Gastrocnemius medialis (tissue), 4 donors: Measurements from ENCODE around the gene PKMYT1. TPM values are rescaled to one million over a fixed set of nuclear protein-coding genes. Genes with fewer than 3 reads are reported as not detected.

Experiments used
- ATAC-seq, 2 donors: fragments of 150-250 bp; one replicate each; pipeline ENCODE4 v1.9.1; 2016
- DNase-seq, 2 donors: peaks; one replicate each; pipeline ENCODE4 v3.0.0-alpha.2; 2019
- H3K27ac ChIP-seq, 4 donors: fragments of 200-600 bp; sonication (generic); 1 replicate in 1 of 4; 2 replicates in 3 of 4; pipeline ENCODE4 v1.5.1; 2016 to 2018; ENCODE audit warnings: mild to moderate bottlenecking in 2 of 4, moderate library complexity in 1 of 4
- H3K27me3 ChIP-seq, 3 donors: fragments of 200-600 bp; sonication (generic) in 2 of 3; 1 replicate in 1 of 3; 2 replicates in 2 of 3; pipeline versions ENCODE4 v1.5.1 to v1.6.0; 2016 to 2019; ENCODE audit warnings: mild to moderate bottlenecking in 1 of 3, moderate library complexity in 1 of 3
- H3K36me3 ChIP-seq, 2 donors: fragments of 200-600 bp; sonication (generic) in 1 of 2; one replicate each; pipeline ENCODE4 v1.5.1; 2017 to 2018
- H3K4me1 ChIP-seq, 2 donors: fragments of 200-600 bp; sonication (generic) in 1 of 2; one replicate each; pipeline ENCODE4 v1.5.1; 2016 to 2017; ENCODE audit warnings: mild to moderate bottlenecking in 2 of 2
- H3K4me3 ChIP-seq, 4 donors: fragments of 200-600 bp; sonication (generic) in 3 of 4; 1 replicate in 1 of 4; 2 replicates in 3 of 4; pipeline ENCODE4 v1.5.1; 2016 to 2019; ENCODE audit warnings: mild to moderate bottlenecking in 2 of 4
- H3K9me3 ChIP-seq, 3 donors: fragments of 200-600 bp; sonication (generic) in 2 of 3; 1 replicate in 1 of 3; 2 replicates in 2 of 3; pipeline ENCODE4 v1.5.1; 2016 to 2019
- CTCF ChIP-seq, 5 experiments: fragments of 450-650 bp in 3 of 5; fragments of 200-600 bp in 2 of 5; sonication (generic) in 2 of 5; IDR thresholded peaks in 4 of 5; conservative IDR thresholded peaks in 1 of 5; 1 replicate in 4 of 5; 2 replicates in 1 of 5; pipeline ENCODE4 v1.5.1; 2016 to 2019; ENCODE audit warnings: antibody characterized with exemption in 5 of 5, mild to moderate bottlenecking in 3 of 5, moderate library complexity in 3 of 5
- POLR2A ChIP-seq, 2 donors: fragments of 450-650 bp; IDR thresholded peaks; one replicate each; pipeline ENCODE4 v1.6.1; 2017; ENCODE audit warnings: antibody characterized with exemption in 2 of 2, mild to moderate bottlenecking in 2 of 2, moderate library complexity in 2 of 2
- in situ Hi-C, 4 donors: fragments of 200-750 bp; cut with MboI; loops; one replicate each; pipeline versions ENCODE4 v1.15.0 to v1.8.0; 2017; ENCODE audit warnings: low sequenced_read_pairs in 4 of 4
- intact Hi-C: fragments of 100-400 bp; cut with DNase I; formaldehyde crosslinking; loops from one replicate; pipeline ENCODE4 v1.15.1; 2023; ENCODE audit warnings: low total_unique reads
- total RNA-seq, 4 donors: library from RNA; depleted of rRNA; stranded (reverse); fragments of >200 nt; gene quantifications; one replicate each; pipeline versions ENCODE4 v1.1.0 to v1.2.3, GENCODE V29; 2016

The PKMYT1 gene
- total RNA-seq, 4 donors from 2014 or later = 1.4 to 2.4 TPM; not detected in 2

GRCh38 chr16:2985462-2985861 is 5.2 kb upstream of the PKMYT1 start:
- intact Hi-C loops (loop anchor here (1.0 kb wide), 1 partner anchor 24 kb away; no protein-coding TSS in a partner anchor), in situ Hi-C loops (no loop called here)
- peak; percentile 9 to 45 for ATAC-seq
- H3K27ac ChIP-seq = peak overlapping the region; percentile 40 to 79 (median 66)
- H3K4me3 ChIP-seq = no peak overlapping the region
- no peaks in the 10 kb centered on the region for H3K27me3 ChIP-seq
- H3K4me1 ChIP-seq = peaks cover 23 to 25% of the 10 kb centered on the region in 2 donors
- H3K9me3 ChIP-seq = no peaks in the 10 kb centered on the region
- DNase-seq = peak in 1 of 2 donors; percentile 71
- no peaks in the 10 kb centered on the region for H3K36me3 ChIP-seq
- TF ChIP-seq POLR2A (IDR thresholded peaks at IDR 0.05) (no peak), CTCF (IDR thresholded peaks at IDR 0.05 in 4 of 5, conservative IDR thresholded peaks at IDR 0.05 in 1 of 5) (no peak)

- TF ChIP-seq POLR2A (IDR thresholded peaks at IDR 0.05) (no peak), CTCF (IDR thresholded peaks at IDR 0.05 in 4 of 5, conservative IDR thresholded peaks at IDR 0.05 in 1 of 5) (peak; percentile 79 to 99 (median 83))
- H3K27ac ChIP-seq = no peak overlapping the region
- in situ Hi-C loops = no loop called here
Measured at GRCh38 chr16:2983706-2984136, 3.5 kb upstream of the PKMYT1 start.

GRCh38 chr16:2982402-2982801 is 2.2 kb upstream of the PKMYT1 start:
- ATAC-seq (no peak), DNase-seq (no peak)
- Histone ChIP-seq H3K4me1 (peaks cover 25 to 28% of the 10 kb centered on the region in 2 donors), H3K27ac (no peak overlapping the region), H3K36me3 (no peaks in the 10 kb centered on the region), H3K9me3 (no peaks in the 10 kb centered on the region), H3K27me3 (peaks cover 0 to 6% (median 3%) of the 10 kb centered on the region in 3 donors), H3K4me3 (no peak overlapping the region)
- TF ChIP-seq POLR2A (IDR thresholded peaks at IDR 0.05) (no peak), CTCF (IDR thresholded peaks at IDR 0.05 in 4 of 5, conservative IDR thresholded peaks at IDR 0.05 in 1 of 5) (no peak)
- intact Hi-C loops = no loop called here
- in situ Hi-C loops = no loop called here

More at GRCh38 chr16:2983706-2984136, 3.5 kb upstream of the PKMYT1 start:
- Histone ChIP-seq H3K9me3 (no peaks in the 10 kb centered on the region), H3K36me3 (no peaks in the 10 kb centered on the region), H3K4me3 (peak overlapping the region in 3 of 4 donors; percentile 18 to 41 (median 34)), H3K4me1 (peaks cover 25 to 28% of the 10 kb centered on the region in 2 donors), H3K27me3 (peaks cover 0 to 6% (median 3%) of the 10 kb centered on the region in 3 donors)
- intact Hi-C loops = no loop called here
- peak; percentile 53 to 77 for DNase-seq
- ATAC-seq = peak; percentile 67 to 70

GRCh38 chr16:2981899-2982250 is 1.6 kb upstream of the PKMYT1 start:
- H3K9me3 ChIP-seq = no peaks in the 10 kb centered on the region
- no peaks in the 10 kb centered on the region for H3K36me3 ChIP-seq
- H3K27ac ChIP-seq = no peak overlapping the region
- H3K27me3 ChIP-seq = peaks cover 0 to 6% (median 3%) of the 10 kb centered on the region in 3 donors
- no peak overlapping the region for H3K4me3 ChIP-seq
- DNase-seq (no peak), ATAC-seq (no peak)
- intact Hi-C loops (no loop called here), in situ Hi-C loops (no loop called here)
- H3K4me1 ChIP-seq = peaks cover 25 to 28% of the 10 kb centered on the region in 2 donors
- TF ChIP-seq CTCF (IDR thresholded peaks at IDR 0.05 in 4 of 5, conservative IDR thresholded peaks at IDR 0.05 in 1 of 5) = no peak
- no peak for TF ChIP-seq POLR2A (IDR thresholded peaks at IDR 0.05)
